GM10248 (cell line): ENCODE data around the gene ERP27.

Experiments used
- CTCF ChIA-PET: fragments of 300-600 bp; sonication (Branson Sonifier 250); formaldehyde crosslinking; extraction: SDS; loops from one replicate; lab custom pipeline; 2021; ENCODE audit warnings: antibody characterized with exemption; lab: Yijun Ruan, JAX
- POLR2A ChIA-PET: fragments of 350-650 bp; sonication (Branson Sonifier 250); formaldehyde crosslinking; extraction: SDS; loops from one replicate; lab custom pipeline; 2020; ENCODE audit warnings: antibody characterized with exemption; lab: Yijun Ruan, JAX
- DNase-seq: peaks from one replicate; pipeline ENCODE4 v3.0.0; 2012; ENCODE audit errors: extremely low spot score
- CTCF ChIP-seq: IDR thresholded peaks from 2 replicates; pipeline ENCODE4 v1.5.1; 2012; ENCODE audit warnings: mild to moderate bottlenecking, low read depth; ENCODE audit errors: extremely low read depth, missing control alignments, control extremely low read depth

ERP27 gene

DNA sequence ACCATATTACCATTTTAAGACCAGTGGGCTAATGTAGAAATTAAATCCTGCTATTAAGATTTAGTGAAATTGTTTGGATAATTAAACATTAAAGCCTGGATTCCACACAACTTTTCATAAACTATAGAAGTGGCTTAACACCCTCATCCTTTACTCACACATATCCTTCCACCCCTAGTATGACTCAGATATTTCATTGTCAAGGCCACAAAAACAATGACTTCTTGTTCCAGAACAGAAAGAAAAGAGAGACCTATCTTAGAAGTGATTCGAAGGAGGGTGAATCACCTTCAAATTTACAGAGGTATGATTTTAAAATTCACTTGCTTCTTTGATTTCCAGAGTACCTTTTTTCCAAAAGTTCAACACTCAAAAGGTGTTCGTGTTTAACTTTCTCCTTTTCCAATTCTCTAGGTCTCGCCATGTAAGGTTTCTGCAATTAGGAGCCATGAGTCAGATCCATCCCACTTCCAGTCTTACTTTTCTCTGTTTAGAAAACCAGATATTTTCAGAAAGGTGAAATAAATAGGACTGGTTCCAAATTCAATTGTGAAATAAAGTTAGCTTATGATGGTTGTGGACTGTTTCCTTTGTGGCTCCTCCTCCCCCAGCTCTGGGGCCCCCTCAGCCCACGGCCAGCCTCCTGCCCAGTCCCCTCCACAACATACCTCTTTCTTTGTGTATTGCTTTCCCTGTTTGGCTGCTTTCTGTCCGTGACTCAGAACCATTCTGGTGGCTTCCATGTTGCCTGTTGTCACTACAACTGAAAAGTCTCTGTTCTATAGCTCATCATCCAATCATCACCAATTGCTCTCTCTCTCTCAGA, 28.0 kb downstream of the ERP27 start:
- no peak for DNase-seq
- POLR2A ChIA-PET = no interaction called here
- TF ChIP-seq CTCF = no peak
- CTCF ChIA-PET = interaction anchor here (1.0 to 2.7 kb wide), 2 partner anchors 10 to 16 kb away, joined by 3 to 14 read pairs; no protein-coding TSS in a partner anchor

DNA sequence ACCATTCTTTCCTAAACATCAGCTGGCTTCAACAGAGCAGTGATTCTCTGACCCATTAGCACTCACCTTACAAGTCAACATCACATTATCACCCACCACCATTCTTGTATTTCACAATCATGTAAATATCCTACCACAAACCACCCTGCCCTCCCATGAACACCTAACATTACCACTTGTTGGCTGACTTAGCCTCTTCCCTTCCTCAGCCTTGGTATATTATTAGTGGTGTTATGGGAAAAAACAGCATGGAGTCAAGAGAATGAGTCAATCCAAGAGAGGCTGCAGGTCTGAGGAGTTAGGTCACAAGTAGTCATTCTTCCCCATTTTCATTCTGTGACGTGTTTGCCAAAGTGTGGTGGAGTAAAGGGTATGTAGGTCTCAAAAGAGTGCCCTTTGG, 30.4 kb downstream of the ERP27 start:
- ChIA-PET CTCF (no interaction called here), POLR2A (no interaction called here)
- TF ChIP-seq CTCF = no peak
- DNase-seq = no peak

GRCh38 chr12:14906114-14906513, 32.2 kb downstream of the ERP27 start:
- TF ChIP-seq CTCF = no peak
- no peak for DNase-seq
- ChIA-PET POLR2A (no interaction called here), CTCF (interaction anchor here (0.6 kb wide), 1 partner anchor 1350 kb away, joined by 3 read pairs; no protein-coding TSS in a partner anchor)

DNA sequence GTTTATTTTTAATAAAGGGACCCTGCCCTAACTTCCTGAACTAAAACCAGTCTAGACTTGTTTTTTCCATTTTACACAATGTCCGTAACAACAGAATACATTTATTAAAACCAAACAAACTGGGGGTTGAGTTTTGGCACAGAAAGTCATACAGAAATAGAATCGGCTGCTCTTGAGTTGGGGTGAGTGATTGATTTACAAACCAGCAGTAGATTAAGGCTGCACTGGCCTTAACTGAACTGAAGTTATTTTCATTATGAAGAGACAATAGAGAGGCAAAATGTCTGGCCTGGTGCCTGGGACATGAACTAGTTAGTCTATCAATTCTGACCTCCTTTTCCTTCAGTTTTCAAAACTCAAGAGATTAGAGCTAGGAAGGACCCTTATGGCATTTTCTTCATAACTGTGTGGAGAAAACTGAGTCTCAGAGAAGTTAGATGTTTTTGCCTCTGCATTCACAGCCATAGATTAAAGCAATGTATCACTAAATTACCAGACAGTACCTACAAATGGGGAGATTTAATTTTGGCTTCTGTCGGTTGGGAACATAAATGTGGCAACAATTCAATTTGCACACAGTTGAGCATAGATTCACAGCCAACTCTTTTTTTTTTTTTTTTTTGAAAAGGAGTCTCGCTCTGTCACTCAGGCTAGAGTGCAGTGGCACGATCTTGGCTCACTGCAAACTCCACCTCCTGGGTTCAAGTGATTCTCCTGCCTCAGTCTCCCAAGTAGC, 32.9 kb downstream of the ERP27 start:
- no peak for DNase-seq
- TF ChIP-seq CTCF = no peak
- CTCF ChIA-PET = no interaction called here
- POLR2A ChIA-PET = no interaction called here

DNA sequence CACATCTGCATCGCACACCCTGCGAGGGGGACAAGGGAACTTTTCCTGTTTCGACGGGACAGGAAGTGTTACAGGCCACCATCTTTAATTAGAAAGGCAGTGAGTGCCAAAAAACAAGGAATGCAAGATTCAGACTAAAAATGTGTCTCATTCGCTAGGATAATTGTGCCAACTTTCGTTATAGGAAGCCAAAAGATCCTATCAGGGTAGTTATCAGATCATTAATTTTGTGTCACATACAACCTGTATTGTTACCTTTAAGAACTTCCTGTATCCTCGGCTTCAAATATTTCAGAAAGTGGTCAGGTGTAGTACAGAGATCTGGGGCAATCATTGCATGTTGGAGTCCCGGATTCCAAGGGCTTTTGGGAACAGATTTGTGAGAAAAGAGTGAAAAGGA, 33.5 kb downstream of the ERP27 start:
- POLR2A ChIA-PET = no interaction called here
- CTCF ChIA-PET = no interaction called here
- TF ChIP-seq CTCF = no peak
- no peak for DNase-seq

DNA sequence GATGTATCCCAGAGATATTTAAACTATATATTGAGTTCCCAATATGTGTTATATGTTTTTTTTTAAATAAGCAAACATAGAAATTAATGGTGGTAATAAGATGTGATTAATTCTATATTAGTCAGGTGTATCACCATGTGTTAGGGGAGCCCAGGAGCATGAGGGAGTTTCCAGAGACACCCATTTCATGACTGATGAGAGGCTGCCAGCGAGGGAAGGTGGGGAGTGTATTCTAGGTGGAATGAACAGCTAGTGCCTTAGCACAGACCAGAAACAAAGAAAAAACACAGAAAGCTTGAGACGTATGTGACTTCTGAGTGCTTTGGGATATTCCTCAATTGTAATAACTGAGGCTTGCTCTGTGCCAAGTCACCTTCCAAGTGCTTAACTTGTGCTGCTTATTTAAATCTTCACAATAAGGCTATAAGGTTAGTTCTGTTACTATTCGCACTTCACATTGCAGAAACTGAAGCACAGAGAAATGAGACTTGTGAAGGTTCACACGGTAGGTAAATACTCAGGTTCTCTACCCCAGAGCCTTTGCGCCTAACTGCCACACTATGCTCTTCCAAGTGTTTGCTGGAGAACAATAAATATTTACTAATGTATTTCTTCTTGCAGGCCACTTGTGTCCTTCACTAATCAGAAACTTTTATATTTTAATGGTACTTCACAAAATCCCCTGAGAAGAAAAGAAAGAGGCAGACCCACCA, 34.8 kb downstream of the ERP27 start:
- POLR2A ChIA-PET = no interaction called here
- no peak for DNase-seq
- TF ChIP-seq CTCF = no peak
- CTCF ChIA-PET = interaction anchor here (1.4 to 2.0 kb wide), 2 partner anchors 8 to 14 kb away, joined by 4 to 6 read pairs; no protein-coding TSS in a partner anchor
